ENCODE results near the gene SORBS2.

DNA sequence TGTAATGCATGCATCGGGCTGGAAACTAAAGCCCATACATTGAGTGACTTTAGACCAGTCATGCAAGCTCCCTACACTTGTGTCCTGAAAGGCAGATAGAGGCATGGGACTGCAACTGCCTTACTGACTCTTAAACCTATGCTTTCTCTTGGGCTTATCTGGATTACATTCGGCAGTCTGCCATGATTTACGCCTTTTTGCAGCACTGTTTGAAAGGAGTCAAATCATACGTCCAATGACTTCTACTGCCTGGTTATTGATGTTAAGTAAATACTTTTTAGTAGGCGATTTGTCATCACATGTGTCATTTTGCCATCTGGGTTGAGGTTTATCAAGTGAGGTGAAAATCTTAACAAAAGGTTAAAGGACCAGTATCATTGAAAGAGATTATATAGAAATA lies 31.5 kb downstream of the SORBS2 start:
- TF ChIP-seq POLR2A (IDR thresholded peaks at IDR 0.05; ENCODE audit: control extremely low read depth in 1 of 2, low read depth in 2 of 2, low read length in 2 of 2) (no peak), CHD1 (IDR thresholded peaks at IDR 0.05; ENCODE audit: low read depth, low read length) (no peak), POLR2AphosphoS5 (IDR thresholded peaks at IDR 0.05; ENCODE audit: low read depth, low read length) (no peak), EZH2 (IDR thresholded peaks at IDR 0.05; ENCODE audit: low read depth, low read length, severe bottlenecking) (no peak), JUN (IDR thresholded peaks at IDR 0.05; ENCODE audit: low read depth, low read length) (no peak), GABPA (IDR thresholded peaks at IDR 0.05; ENCODE audit: borderline replicate concordance, insufficient read depth, low read length) (no peak), TCF12 (IDR thresholded peaks at IDR 0.05; ENCODE audit: low read depth, low read length) (no peak)
- TF ChIP-seq, protein P1, sequence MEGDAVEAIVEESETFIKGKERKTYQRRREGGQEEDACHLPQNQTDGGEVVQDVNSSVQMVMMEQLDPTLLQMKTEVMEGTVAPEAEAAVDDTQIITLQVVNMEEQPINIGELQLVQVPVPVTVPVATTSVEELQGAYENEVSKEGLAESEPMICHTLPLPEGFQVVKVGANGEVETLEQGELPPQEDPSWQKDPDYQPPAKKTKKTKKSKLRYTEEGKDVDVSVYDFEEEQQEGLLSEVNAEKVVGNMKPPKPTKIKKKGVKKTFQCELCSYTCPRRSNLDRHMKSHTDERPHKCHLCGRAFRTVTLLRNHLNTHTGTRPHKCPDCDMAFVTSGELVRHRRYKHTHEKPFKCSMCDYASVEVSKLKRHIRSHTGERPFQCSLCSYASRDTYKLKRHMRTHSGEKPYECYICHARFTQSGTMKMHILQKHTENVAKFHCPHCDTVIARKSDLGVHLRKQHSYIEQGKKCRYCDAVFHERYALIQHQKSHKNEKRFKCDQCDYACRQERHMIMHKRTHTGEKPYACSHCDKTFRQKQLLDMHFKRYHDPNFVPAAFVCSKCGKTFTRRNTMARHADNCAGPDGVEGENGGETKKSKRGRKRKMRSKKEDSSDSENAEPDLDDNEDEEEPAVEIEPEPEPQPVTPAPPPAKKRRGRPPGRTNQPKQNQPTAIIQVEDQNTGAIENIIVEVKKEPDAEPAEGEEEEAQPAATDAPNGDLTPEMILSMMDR (IDR thresholded peaks at IDR 0.05; ENCODE audit: control extremely low read depth in 1 of 3, insufficient read depth in 1 of 3, low read depth in 1 of 3, low read length in 3 of 3), result no peak
- TF ChIP-seq, protein P2, sequence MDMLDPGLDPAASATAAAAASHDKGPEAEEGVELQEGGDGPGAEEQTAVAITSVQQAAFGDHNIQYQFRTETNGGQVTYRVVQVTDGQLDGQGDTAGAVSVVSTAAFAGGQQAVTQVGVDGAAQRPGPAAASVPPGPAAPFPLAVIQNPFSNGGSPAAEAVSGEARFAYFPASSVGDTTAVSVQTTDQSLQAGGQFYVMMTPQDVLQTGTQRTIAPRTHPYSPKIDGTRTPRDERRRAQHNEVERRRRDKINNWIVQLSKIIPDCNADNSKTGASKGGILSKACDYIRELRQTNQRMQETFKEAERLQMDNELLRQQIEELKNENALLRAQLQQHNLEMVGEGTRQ (IDR thresholded peaks at IDR 0.05; ENCODE audit: low read length), result no peak
